ENCODE measurements around the gene EFCAB13.

Gene EFCAB13

GRCh38 chr17:47295037-47295873 is 28.5 kb upstream of the EFCAB13 start:
- no peak for DNase-seq

DNA sequence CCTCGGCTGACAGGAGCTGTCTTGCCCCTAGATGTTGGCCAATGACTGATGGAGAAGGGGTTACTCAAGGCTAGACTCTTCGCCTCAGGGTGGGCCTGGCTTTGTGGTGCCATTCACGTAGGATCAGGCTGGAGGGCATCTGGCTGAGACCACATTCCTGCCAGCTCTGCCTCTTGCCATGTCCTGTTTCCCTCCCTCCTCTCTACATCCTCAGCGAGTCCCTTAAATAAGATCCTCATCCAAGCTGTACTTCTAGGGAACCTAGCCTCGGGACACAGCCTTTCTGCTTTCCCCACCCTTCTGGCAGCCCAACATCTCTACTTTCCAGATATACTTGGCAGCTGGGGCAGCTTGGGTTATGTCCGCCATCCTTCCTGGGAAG is 27.9 kb upstream of the EFCAB13 start:
- no peak for DNase-seq

- DNase-seq, result no peak
Observed at GRCh38 chr17:47297661-47298400, 25.9 kb upstream of the EFCAB13 start.

GRCh38 chr17:47298712-47299111 is 25.0 kb upstream of the EFCAB13 start:
- no peak for DNase-seq

- DNase-seq, result no peak
Observed at GRCh38 chr17:47299239-47299910, 24.4 kb upstream of the EFCAB13 start.

DNA sequence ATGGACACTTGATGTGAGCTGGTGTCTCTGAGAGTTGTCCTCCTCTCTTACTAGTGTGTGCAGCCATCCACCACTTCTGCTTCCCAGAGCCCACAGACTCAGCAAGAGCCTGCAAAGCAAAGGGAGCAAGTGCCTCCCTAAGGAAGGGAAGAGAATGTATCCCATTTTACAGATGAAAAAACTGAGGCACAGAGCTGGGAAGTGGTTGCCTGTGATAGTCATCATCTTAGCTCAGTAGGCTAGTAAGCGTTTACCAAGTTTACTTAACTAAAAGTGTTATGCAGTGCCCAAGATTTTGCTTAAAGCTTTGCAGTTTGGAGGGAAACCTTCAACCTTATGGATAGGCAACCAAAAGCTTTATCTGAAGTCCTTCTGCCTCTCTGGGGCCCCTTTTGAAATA is 23.0 kb upstream of the EFCAB13 start:
- DNase-seq, result no peak

DNA sequence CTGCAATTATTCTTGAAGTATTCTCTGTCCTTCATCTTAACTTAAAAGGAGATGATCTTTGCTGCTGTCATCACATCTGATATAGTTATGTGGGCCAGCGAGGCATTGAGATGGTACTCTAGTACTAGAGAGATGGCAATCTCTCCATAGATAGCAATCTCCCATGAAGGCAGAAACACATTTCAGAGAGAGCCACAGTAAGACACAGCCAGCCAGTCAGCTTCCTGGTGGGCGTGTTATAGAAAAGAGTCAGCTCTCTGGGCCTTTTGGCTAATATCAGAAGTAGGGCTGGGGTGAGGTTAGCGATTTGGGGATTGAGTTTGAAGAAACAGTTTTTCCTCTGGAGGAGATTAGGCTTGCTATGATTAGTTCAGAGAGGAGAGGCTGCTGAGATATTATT is 22.6 kb upstream of the EFCAB13 start:
- no peak for DNase-seq

GRCh38 chr17:47301831-47302230 is 21.9 kb upstream of the EFCAB13 start:
- DNase-seq, result no peak

DNA sequence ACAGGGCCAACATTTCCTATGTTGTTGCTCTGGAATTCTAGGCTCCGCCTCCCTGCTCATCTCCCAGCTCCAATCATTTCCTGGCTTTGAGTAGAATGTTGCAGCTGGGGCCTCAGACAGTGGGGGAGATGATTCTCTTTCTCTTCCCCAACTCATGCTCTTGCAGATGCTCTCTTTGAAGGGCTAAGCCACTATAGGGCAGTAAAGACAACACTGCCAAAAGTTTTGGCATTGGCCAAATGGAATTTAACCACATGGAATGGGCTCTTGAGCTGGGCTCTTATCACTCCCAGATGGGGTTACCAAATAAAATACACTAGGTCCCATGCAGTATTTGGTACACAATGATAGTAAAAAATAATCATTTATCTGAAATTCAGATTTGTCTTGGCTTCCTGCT is 19.6 kb upstream of the EFCAB13 start:
- DNase-seq, result no peak

GRCh38 chr17:47305302-47305923 is 18.3 kb upstream of the EFCAB13 start:
- no peak for DNase-seq

- DNase-seq, result no peak
Observed at GRCh38 chr17:47310186-47310733, 13.5 kb upstream of the EFCAB13 start.

GRCh38 chr17:47311420-47311819 is 12.3 kb upstream of the EFCAB13 start:
- no peak for DNase-seq

DNA sequence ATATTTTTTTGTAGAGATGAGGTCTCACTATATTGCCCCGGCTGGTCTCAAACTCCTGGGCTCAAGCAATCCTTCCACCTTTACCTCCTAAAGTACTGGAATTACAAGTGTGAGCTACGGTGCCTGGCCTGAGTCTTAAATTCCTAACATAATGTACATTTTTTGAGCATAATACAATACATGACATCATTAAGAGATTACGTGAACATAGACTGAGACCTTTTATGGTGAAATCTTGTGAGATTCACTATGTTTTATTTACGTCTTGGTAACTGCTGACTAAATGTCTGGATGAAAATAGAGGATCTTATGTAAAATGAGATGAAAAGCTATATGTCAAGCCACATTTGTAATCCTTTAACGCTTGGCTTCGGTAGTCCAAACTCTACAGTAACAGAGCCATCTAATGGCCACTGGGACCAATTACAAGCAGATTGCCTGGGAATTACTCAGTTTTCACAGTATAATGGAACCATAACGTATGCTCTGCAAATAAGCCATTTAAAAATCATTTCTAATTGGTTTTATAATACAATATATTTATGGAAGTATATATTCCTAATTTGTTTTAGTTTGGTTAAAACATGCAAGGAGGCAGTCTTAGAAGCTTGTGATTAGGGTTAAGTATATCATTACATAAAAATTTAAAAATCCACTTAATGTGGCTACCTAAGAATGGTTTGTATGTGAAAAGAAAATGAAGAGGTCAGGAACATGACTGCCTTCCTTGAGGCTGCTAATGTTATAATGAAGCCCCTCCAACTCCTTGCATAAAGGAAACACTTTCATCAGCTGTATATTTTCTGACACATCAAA is 8.1 kb upstream of the EFCAB13 start:
- peak; percentile 53 to 69 for DNase-seq

- DNase-seq, result no peak
Observed at GRCh38 chr17:47316311-47316710, 7.4 kb upstream of the EFCAB13 start.

DNA sequence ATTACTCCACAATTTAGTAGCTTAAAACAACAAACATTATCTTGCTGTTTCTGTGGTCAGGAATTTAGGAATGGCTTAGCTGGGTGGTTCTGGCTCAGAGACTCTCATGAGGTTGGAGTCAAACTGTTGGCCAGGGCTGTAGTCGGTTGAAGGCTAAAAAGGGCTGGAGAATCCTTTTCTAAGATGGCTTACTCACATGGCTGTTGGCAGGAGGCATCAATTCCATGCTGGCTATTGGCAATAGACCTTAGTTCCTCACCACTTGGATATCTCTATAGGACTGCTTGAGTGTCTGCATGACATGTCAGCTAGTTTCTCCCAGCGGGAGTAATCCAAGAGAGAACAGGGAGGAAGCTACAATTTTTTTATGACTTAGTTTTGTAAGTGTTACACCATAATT is 6.6 kb upstream of the EFCAB13 start:
- no peak for DNase-seq

DNA sequence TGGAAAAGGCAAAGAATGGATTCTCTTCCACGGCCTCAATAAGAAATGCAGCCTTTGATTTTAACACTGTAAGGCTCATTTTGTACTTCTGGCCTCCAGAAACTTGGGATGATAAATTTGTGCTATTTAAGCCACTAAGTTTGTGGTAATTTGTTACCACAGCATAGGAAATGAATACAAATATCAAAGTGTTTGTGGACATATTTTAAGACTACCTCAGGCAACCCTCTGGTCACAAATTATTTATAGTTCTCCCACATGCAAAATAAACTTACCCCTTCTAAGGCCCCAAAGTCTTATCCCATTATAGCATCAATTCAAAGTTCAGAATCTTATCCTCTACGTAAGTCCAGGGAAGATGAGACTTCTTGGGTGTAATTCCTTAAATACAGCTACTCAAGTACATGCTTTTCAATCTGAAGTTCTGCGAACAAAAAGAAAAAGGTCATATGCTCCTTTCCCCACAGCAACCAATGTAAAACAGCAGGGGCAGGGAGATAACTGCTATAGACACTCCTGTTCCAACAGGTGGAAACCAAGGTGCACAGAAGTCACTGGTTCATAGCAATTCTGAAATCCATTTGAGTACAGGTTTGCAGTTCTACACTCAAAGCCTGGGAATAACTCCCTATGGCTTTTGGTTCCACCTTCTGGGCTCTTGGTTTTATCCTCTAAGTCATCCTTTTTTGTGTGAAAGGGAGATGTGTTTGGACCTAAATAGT is 5.4 kb upstream of the EFCAB13 start:
- no peak for DNase-seq

DNA sequence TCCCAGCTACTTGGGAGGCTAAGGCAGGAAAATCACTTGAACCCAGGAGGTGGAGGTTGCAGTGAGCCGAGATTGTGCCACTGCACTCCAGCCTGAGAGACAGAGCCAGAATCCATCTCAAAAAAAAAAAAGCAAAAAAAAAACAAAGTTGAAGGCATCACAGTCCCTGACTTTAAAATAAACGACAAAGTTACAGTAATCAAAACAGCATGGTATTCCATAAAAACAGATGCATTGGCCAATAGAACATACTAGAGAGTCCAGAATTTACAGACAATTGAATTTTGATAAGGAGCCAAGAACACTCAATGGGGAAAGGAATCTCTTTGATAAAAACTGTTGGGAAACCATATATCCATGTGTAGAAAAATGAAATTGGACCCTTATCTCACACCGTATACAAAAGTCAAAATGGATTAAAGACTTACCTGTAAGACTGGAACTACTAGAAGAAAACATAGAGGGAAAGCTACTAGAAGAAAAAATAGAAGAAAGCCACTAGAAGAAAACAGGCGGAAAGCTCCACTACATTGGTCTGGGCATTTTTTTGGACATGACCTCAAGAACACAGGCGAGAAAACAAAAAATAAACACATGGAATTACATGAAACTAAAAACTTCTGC is 2.8 kb upstream of the EFCAB13 start:
- DNase-seq, result no peak

- peak; percentile 59 to 73 for DNase-seq
Observed at GRCh38 chr17:47324224-47325020, 667 bp downstream of the EFCAB13 start.

GRCh38 chr17:47325176-47325575 is 1.4 kb downstream of the EFCAB13 start:
- no peak for DNase-seq

- no peak for DNase-seq
Observed at GRCh38 chr17:47330548-47330947, 6.8 kb downstream of the EFCAB13 start.
